ENCODE measurements around the gene B3GNT5. TPM values are rescaled to one million over a fixed set of nuclear protein-coding genes. Genes with fewer than 3 reads are reported as not detected.

Gene B3GNT5
- total and polyA plus RNA-seq, 2 donors (not counting 1 experiment from before 2014, with no cell fraction given): 0.07 to 0.37 TPM

DNA sequence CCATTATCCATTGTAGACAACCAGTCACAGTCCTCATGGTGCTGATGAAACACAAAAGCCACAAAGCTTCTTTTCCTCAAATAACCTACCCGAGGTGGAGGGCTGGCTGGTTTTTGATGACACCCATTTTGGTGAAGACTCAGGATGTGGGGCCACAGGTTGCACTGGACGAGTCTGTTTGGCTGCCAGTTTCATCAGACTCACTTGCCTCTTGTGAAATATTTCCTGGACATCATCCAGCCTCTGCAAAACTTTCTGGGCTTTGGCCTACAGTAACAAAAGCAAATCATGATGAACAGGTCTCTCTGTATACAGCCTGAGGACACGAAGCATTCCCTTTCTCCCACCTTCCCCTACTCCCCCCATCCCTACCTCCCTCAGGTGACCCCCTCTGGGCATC, 42.2 kb downstream of the B3GNT5 start:
- Mint-ChIP-seq H3K4me3 (no peak overlapping the region), H3K9me3 (ENCODE audit: insufficient read depth) (no peaks in the 10 kb centered on the region), H3K4me1 (no peaks in the 10 kb centered on the region), H3K27ac (no peak overlapping the region), H3K27me3 (no peaks in the 10 kb centered on the region)
- Histone ChIP-seq H3K27me3 (replicated peaks in 1 of 4; ENCODE audit: control extremely low read depth in 1 of 4, control insufficient read depth in 3 of 4, insufficient read depth in 4 of 4, low read length in 3 of 4) (peaks cover 0 to 5% (median 4%) of the 10 kb centered on the region in 4 experiments), H3K4me2 (replicated peaks; ENCODE audit: low read depth, low read length, poor library complexity, severe bottlenecking) (no peak overlapping the region), H3K4me1 (ENCODE audit: control insufficient read depth in 2 of 2, insufficient read depth in 2 of 2, low read length in 2 of 2) (no peaks in the 10 kb centered on the region), H3K79me2 (ENCODE audit: control insufficient read depth, insufficient read depth, low read length) (no peaks in the 10 kb centered on the region), H4K20me1 (ENCODE audit: control insufficient read depth, insufficient read depth, low read length, poor library complexity, severe bottlenecking) (no peaks in the 10 kb centered on the region), H3K9me3 (ENCODE audit: control extremely low read depth in 1 of 3, control insufficient read depth in 2 of 3, insufficient read depth in 1 of 3, low read length in 2 of 3) (peaks cover 0 to 1% (median 0%) of the 10 kb centered on the region in 3 donors), H3K36me3 (replicated peaks in 1 of 2; ENCODE audit: control extremely low read depth in 1 of 2, control insufficient read depth in 1 of 2, extremely low read depth in 1 of 2, insufficient read depth in 2 of 2, low read length in 1 of 2) (no peaks in the 10 kb centered on the region), H2AFZ (ENCODE audit: insufficient read depth, low read depth, low read length, poor library complexity, severe bottlenecking) (no peak overlapping the region), H3K9ac (ENCODE audit: low read length) (no peak overlapping the region), H3K27ac (ENCODE audit: low read length in 2 of 2) (no peak overlapping the region), H3K4me3 (ENCODE audit: control extremely low read depth in 1 of 5, extremely low read depth in 1 of 5, insufficient read depth in 1 of 5, low read depth in 2 of 5, low read length in 4 of 5) (no peak overlapping the region)
- ATAC-seq (ENCODE audit: low read depth): no peak
- no peak for TF ChIP-seq EZH2 (IDR thresholded peaks at IDR 0.05; ENCODE audit: borderline replicate concordance, insufficient read depth, low read depth, low read length, poor library complexity, severe bottlenecking)
- TF ChIP-seq, protein P1, sequence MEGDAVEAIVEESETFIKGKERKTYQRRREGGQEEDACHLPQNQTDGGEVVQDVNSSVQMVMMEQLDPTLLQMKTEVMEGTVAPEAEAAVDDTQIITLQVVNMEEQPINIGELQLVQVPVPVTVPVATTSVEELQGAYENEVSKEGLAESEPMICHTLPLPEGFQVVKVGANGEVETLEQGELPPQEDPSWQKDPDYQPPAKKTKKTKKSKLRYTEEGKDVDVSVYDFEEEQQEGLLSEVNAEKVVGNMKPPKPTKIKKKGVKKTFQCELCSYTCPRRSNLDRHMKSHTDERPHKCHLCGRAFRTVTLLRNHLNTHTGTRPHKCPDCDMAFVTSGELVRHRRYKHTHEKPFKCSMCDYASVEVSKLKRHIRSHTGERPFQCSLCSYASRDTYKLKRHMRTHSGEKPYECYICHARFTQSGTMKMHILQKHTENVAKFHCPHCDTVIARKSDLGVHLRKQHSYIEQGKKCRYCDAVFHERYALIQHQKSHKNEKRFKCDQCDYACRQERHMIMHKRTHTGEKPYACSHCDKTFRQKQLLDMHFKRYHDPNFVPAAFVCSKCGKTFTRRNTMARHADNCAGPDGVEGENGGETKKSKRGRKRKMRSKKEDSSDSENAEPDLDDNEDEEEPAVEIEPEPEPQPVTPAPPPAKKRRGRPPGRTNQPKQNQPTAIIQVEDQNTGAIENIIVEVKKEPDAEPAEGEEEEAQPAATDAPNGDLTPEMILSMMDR (IDR thresholded peaks at IDR 0.05): no peak
- CTCF ChIA-PET: no interaction called here
- POLR2A ChIA-PET: no interaction called here
- WGBS (ENCODE audit: insufficient coverage): 69% methylated on average over 2 of the region's 3 CpGs
- DNase-seq: no peak
- intact Hi-C loops (cut with micrococcal nuclease): no loop called here

DNA sequence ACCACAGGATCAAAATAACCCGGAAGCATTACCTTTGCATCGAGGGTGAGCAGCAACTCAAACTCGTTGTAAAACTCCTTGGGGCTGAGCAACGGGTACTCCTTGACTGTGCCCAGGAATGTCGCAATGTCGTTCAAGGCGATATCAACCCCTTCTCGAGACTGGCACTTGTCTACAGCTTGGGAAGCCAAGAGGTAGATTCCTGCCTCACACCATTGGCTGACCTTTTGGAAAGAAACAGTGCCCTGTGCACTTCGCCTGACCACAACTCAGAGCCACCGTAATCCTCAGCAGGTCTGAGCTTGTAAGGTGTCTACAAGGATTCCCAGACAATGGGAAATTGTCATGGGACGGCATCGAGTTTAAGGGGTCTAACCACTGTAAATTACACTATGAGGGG, 43.9 kb downstream of the B3GNT5 start:
- intact Hi-C loops (cut with micrococcal nuclease): no loop called here
- ChIA-PET CTCF (interaction anchor here (0.9 kb wide), 1 partner anchor 11 kb away, joined by 3 read pairs; no protein-coding TSS in a partner anchor), POLR2A (no interaction called here)
- ATAC-seq (ENCODE audit: low read depth) (no peak), DNase-seq (no peak)
- H2AFZ ChIP-seq (ENCODE audit: insufficient read depth, low read depth, low read length, poor library complexity, severe bottlenecking): no peak overlapping the region
- 96% methylated on average over 12 of the region's 12 CpGs for WGBS (ENCODE audit: insufficient coverage)
- Mint-ChIP-seq H3K4me3 (no peak overlapping the region), H3K27ac (no peak overlapping the region), H3K27me3 (no peaks in the 10 kb centered on the region), H3K4me1 (no peaks in the 10 kb centered on the region), H3K9me3 (ENCODE audit: insufficient read depth) (no peaks in the 10 kb centered on the region)
- no peaks in the 10 kb centered on the region for H3K79me2 ChIP-seq (ENCODE audit: control insufficient read depth, insufficient read depth, low read length)
- no peak overlapping the region for H3K4me2 ChIP-seq (replicated peaks; ENCODE audit: low read depth, low read length, poor library complexity, severe bottlenecking)
- H3K27ac ChIP-seq (ENCODE audit: low read length in 2 of 2): no peak overlapping the region
- TF ChIP-seq, protein P1 (IDR thresholded peaks at IDR 0.05): no peak
- no peaks in the 10 kb centered on the region for H3K36me3 ChIP-seq (replicated peaks in 1 of 2; ENCODE audit: control extremely low read depth in 1 of 2, control insufficient read depth in 1 of 2, extremely low read depth in 1 of 2, insufficient read depth in 2 of 2, low read length in 1 of 2)
- peaks cover 0 to 1% (median 0%) of the 10 kb centered on the region in 3 donors for H3K9me3 ChIP-seq (ENCODE audit: control extremely low read depth in 1 of 3, control insufficient read depth in 2 of 3, insufficient read depth in 1 of 3, low read length in 2 of 3)
- H3K4me1 ChIP-seq (ENCODE audit: control insufficient read depth in 2 of 2, insufficient read depth in 2 of 2, low read length in 2 of 2): no peaks in the 10 kb centered on the region
- no peaks in the 10 kb centered on the region for H4K20me1 ChIP-seq (ENCODE audit: control insufficient read depth, insufficient read depth, low read length, poor library complexity, severe bottlenecking)
- no peak overlapping the region for H3K4me3 ChIP-seq (ENCODE audit: control extremely low read depth in 1 of 5, extremely low read depth in 1 of 5, insufficient read depth in 1 of 5, low read depth in 2 of 5, low read length in 4 of 5)
- H3K27me3 ChIP-seq (replicated peaks in 1 of 4; ENCODE audit: control extremely low read depth in 1 of 4, control insufficient read depth in 3 of 4, insufficient read depth in 4 of 4, low read length in 3 of 4): peaks cover 0 to 5% (median 2%) of the 10 kb centered on the region in 4 experiments
- H3K9ac ChIP-seq (ENCODE audit: low read length): no peak overlapping the region

Data from B cell (primary cell).